Measurements from ENCODE around the gene CRHR1.

The CRHR1 gene

DNA sequence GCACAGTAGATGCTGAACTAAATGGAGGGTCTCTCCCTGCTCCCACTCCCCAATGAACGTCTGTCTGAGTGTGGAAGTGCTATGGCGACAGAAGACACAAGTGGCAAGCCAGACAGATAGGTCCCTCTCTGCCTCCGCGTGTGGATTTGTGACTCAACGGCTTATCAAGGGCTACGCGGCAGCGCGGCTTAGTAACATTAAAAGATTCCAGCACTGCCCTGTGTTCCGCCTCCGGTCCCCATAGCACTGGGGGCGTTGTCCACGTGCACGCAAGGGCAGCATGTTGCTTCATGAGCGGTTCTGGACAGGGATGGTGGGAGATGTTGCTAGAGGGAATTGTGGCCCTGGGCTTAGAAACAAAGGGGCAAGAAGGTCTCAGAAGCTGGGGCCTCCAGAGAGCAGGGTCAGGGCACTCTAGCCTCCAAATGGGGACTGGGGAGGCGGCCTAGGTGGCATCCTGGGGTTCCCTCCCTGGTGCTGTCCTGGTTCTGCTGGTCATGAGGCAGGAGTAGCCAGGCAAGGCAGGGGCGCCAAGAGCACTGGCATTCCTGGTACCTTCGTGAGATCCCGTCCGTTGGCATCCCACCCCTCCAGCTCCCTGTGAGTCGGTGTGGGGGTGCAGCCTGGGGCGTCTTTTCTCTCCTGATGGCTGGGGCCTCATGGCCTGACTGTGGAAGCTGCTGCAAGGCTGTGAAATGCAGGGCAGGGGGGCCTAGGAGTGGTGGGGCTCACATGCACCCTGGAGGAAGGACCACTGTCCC, 9.1 kb downstream of the CRHR1 start:
- ChIA-PET CTCF (interaction anchor here (0.6 to 1.9 kb wide), 2 partner anchors 11 to 38 kb away, joined by 3 to 7 read pairs; no protein-coding TSS in a partner anchor), POLR2A (no interaction called here)
- DNase-seq, result no peak
- no peaks in the 10 kb centered on the region for H3K9me3 ChIP-seq (ENCODE audit: control extremely low read depth in 1 of 5, control insufficient read depth in 4 of 5, insufficient read depth in 2 of 5, low read depth in 1 of 5, low read length in 4 of 5)
- no peak overlapping the region for H3K27ac ChIP-seq (ENCODE audit: insufficient read depth in 1 of 2, low read depth in 1 of 2, low read length in 2 of 2, poor library complexity in 1 of 2, severe bottlenecking in 2 of 2)
- no peak overlapping the region for H3K4me3 ChIP-seq (ENCODE audit: control insufficient read depth in 1 of 7, extremely low read depth in 1 of 7, insufficient read depth in 4 of 7, low read depth in 2 of 7, low read length in 6 of 7)
- no peaks in the 10 kb centered on the region for H3K36me3 ChIP-seq (ENCODE audit: control insufficient read depth in 4 of 4, insufficient read depth in 4 of 4, low read length in 3 of 4)
- H3K4me1 ChIP-seq (ENCODE audit: control extremely low read depth in 1 of 4, control insufficient read depth in 4 of 4, insufficient read depth in 4 of 4, low read length in 3 of 4), result no peaks in the 10 kb centered on the region
- 94% methylated on average over 15 of the region's 22 CpGs for WGBS (ENCODE audit: insufficient coverage)
- H3K27me3 ChIP-seq (replicated peaks in 2 of 5; ENCODE audit: control insufficient read depth in 4 of 5, insufficient read depth in 5 of 5, low read length in 4 of 5), result peaks cover 0 to 44% (median 6%) of the 10 kb centered on the region in 5 experiments

DNA sequence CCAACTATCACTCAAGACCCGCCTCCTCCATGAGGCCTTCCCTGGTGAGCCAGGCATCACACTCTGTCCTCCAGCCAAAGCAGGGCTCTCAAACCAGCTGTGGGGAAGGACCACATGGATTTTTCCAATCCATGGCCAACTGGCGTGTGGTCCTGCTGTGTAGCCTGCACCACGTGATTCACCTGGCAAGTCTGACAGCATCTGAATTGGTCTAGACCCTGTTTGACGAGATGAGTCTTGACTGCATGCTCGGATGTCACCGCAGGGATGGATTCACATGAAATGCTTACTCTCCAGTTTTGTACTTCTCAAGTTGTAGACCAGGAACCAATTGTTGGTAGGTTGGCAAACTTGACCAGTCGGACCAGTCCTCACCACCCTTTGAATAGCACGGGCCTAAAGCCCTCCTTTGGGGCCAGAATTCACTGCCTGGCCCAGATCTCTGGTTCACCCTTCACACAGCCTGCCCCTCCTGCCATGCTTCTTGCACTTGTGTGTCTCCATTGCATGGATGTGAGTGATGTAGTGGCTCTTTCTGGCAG, 9.9 kb downstream of the CRHR1 start:
- ChIA-PET CTCF (interaction anchor here (0.6 to 1.9 kb wide), 3 partner anchors 11 to 37 kb away, joined by 3 to 7 read pairs (median 3); no protein-coding TSS in a partner anchor), POLR2A (no interaction called here)
- no peaks in the 10 kb centered on the region for H3K36me3 ChIP-seq (ENCODE audit: control insufficient read depth in 4 of 4, insufficient read depth in 4 of 4, low read length in 3 of 4)
- 91% methylated on average over 5 of the region's 8 CpGs for WGBS (ENCODE audit: insufficient coverage)
- H3K27ac ChIP-seq (ENCODE audit: insufficient read depth in 1 of 2, low read depth in 1 of 2, low read length in 2 of 2, poor library complexity in 1 of 2, severe bottlenecking in 2 of 2), result no peak overlapping the region
- peaks cover 0 to 35% (median 7%) of the 10 kb centered on the region in 5 experiments for H3K27me3 ChIP-seq (replicated peaks in 2 of 5; ENCODE audit: control insufficient read depth in 4 of 5, insufficient read depth in 5 of 5, low read length in 4 of 5)
- no peaks in the 10 kb centered on the region for H3K9me3 ChIP-seq (ENCODE audit: control extremely low read depth in 1 of 5, control insufficient read depth in 4 of 5, insufficient read depth in 2 of 5, low read depth in 1 of 5, low read length in 4 of 5)
- no peak for DNase-seq
- H3K4me3 ChIP-seq (ENCODE audit: control insufficient read depth in 1 of 7, extremely low read depth in 1 of 7, insufficient read depth in 4 of 7, low read depth in 2 of 7, low read length in 6 of 7), result no peak overlapping the region
- H3K4me1 ChIP-seq (ENCODE audit: control extremely low read depth in 1 of 4, control insufficient read depth in 4 of 4, insufficient read depth in 4 of 4, low read length in 3 of 4), result no peaks in the 10 kb centered on the region

GRCh38 chr17:45794840-45795239, 10.7 kb downstream of the CRHR1 start:
- no peaks in the 10 kb centered on the region for H3K4me1 ChIP-seq (ENCODE audit: control extremely low read depth in 1 of 4, control insufficient read depth in 4 of 4, insufficient read depth in 4 of 4, low read length in 3 of 4)
- H3K27me3 ChIP-seq (replicated peaks in 2 of 5; ENCODE audit: control insufficient read depth in 4 of 5, insufficient read depth in 5 of 5, low read length in 4 of 5), result peaks cover 0 to 30% (median 8%) of the 10 kb centered on the region in 5 experiments
- H3K27ac ChIP-seq (ENCODE audit: insufficient read depth in 1 of 2, low read depth in 1 of 2, low read length in 2 of 2, poor library complexity in 1 of 2, severe bottlenecking in 2 of 2), result no peak overlapping the region
- no peaks in the 10 kb centered on the region for H3K9me3 ChIP-seq (ENCODE audit: control extremely low read depth in 1 of 5, control insufficient read depth in 4 of 5, insufficient read depth in 2 of 5, low read depth in 1 of 5, low read length in 4 of 5)
- no peaks in the 10 kb centered on the region for H3K36me3 ChIP-seq (ENCODE audit: control insufficient read depth in 4 of 4, insufficient read depth in 4 of 4, low read length in 3 of 4)
- WGBS (ENCODE audit: insufficient coverage), result 72% methylated on average over 6 of the region's 6 CpGs
- ChIA-PET POLR2A (no interaction called here), CTCF (interaction anchor here (1.2 kb wide), 1 partner anchor 24 kb away, joined by 3 read pairs; no protein-coding TSS in a partner anchor)
- H3K4me3 ChIP-seq (ENCODE audit: control insufficient read depth in 1 of 7, extremely low read depth in 1 of 7, insufficient read depth in 4 of 7, low read depth in 2 of 7, low read length in 6 of 7), result no peak overlapping the region
- DNase-seq, result no peak

DNA sequence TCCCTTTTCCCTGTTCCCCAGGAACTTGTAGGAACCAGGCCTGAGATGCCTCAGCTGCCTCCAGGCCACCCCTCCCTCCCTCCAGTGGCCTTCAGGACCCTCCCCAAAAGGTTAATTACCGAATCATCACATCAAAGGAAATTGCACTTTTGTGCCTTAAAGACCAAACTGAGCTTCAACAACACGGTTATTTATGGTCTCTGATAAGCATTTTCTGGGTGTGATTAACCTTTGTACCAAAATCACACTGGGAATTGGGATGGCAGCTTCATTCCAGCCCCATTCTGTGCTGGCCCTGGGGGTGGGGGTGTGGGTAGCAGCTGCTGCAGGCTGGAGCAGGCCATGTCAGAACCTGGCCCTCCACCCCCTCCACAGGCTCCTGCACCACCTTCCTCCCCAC, 16.7 kb downstream of the CRHR1 start:
- peaks cover 0 to 21% (median 7%) of the 10 kb centered on the region in 5 experiments for H3K27me3 ChIP-seq (replicated peaks in 2 of 5; ENCODE audit: control insufficient read depth in 4 of 5, insufficient read depth in 5 of 5, low read length in 4 of 5)
- no peak overlapping the region for H3K27ac ChIP-seq (ENCODE audit: insufficient read depth in 1 of 2, low read depth in 1 of 2, low read length in 2 of 2, poor library complexity in 1 of 2, severe bottlenecking in 2 of 2)
- no peak for DNase-seq
- 40% methylated on average over 1 of the region's 2 CpGs for WGBS (ENCODE audit: insufficient coverage)
- CTCF ChIA-PET, result interaction anchor here (1.5 kb wide), 1 partner anchor 14 kb away, joined by 3 read pairs; no protein-coding TSS in a partner anchor
- no peaks in the 10 kb centered on the region for H3K4me1 ChIP-seq (ENCODE audit: control extremely low read depth in 1 of 4, control insufficient read depth in 4 of 4, insufficient read depth in 4 of 4, low read length in 3 of 4)
- no peak overlapping the region for H3K4me3 ChIP-seq (ENCODE audit: control insufficient read depth in 1 of 7, extremely low read depth in 1 of 7, insufficient read depth in 4 of 7, low read depth in 2 of 7, low read length in 6 of 7)
- H3K9me3 ChIP-seq (ENCODE audit: control extremely low read depth in 1 of 5, control insufficient read depth in 4 of 5, insufficient read depth in 2 of 5, low read depth in 1 of 5, low read length in 4 of 5), result no peaks in the 10 kb centered on the region
- H3K36me3 ChIP-seq (ENCODE audit: control insufficient read depth in 4 of 4, insufficient read depth in 4 of 4, low read length in 3 of 4), result no peaks in the 10 kb centered on the region
- POLR2A ChIA-PET, result no interaction called here

DNA sequence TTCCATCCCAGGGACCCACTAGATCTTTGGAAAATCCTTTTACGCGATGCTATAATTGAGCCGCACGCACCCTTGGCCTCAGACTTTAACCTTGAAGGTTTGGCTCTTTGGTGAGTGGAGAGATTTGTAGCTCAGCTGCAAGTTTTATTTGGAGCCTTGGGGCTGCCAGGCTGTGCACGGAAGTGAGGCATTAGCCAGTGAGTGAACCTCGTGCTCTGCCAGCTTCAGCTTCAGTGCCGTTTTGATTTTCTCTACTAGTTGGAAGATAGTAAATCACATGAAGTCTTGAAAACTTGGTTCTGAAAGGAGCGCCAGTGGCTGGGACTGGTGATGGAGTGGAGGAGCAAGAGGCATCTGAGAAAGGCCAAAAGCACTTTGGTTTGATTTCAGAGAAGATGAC, 17.3 kb downstream of the CRHR1 start:
- H3K36me3 ChIP-seq (ENCODE audit: control insufficient read depth in 4 of 4, insufficient read depth in 4 of 4, low read length in 3 of 4), result no peaks in the 10 kb centered on the region
- POLR2A ChIA-PET, result no interaction called here
- WGBS (ENCODE audit: insufficient coverage), result 72% methylated on average over 4 of the region's 8 CpGs
- CTCF ChIA-PET, result no interaction called here
- peaks cover 0 to 22% (median 4%) of the 10 kb centered on the region in 5 experiments for H3K27me3 ChIP-seq (replicated peaks in 2 of 5; ENCODE audit: control insufficient read depth in 4 of 5, insufficient read depth in 5 of 5, low read length in 4 of 5)
- H3K27ac ChIP-seq (ENCODE audit: insufficient read depth in 1 of 2, low read depth in 1 of 2, low read length in 2 of 2, poor library complexity in 1 of 2, severe bottlenecking in 2 of 2), result no peak overlapping the region
- H3K4me3 ChIP-seq (ENCODE audit: control insufficient read depth in 1 of 7, extremely low read depth in 1 of 7, insufficient read depth in 4 of 7, low read depth in 2 of 7, low read length in 6 of 7), result no peak overlapping the region
- H3K9me3 ChIP-seq (ENCODE audit: control extremely low read depth in 1 of 5, control insufficient read depth in 4 of 5, insufficient read depth in 2 of 5, low read depth in 1 of 5, low read length in 4 of 5), result no peaks in the 10 kb centered on the region
- no peaks in the 10 kb centered on the region for H3K4me1 ChIP-seq (ENCODE audit: control extremely low read depth in 1 of 4, control insufficient read depth in 4 of 4, insufficient read depth in 4 of 4, low read length in 3 of 4)
- no peak for DNase-seq

DNA sequence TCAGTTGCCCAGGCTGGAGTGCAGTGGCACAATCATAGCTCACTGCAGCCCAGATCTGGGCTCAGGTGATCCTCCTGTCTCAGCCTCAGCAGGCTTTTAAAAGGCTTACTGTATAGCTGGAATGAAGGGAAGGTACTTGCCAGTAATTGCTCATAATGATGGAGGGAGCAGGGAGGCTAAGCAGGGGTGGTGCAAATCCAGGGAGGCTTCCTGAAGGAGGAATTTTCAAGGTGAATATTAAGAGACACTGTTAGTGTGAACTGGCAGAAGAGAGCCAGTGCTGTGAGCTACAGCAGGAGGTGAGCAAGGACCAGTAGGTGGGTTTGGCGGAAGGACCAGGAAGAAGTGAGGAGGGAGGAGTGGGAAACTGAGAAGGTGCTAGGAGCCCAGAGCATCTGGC, 24.7 kb downstream of the CRHR1 start:
- POLR2A ChIA-PET, result no interaction called here
- peaks cover 0 to 21% (median 11%) of the 10 kb centered on the region in 5 experiments for H3K27me3 ChIP-seq (replicated peaks in 2 of 5; ENCODE audit: control insufficient read depth in 4 of 5, insufficient read depth in 5 of 5, low read length in 4 of 5)
- no peak overlapping the region for H3K4me3 ChIP-seq (ENCODE audit: control insufficient read depth in 1 of 7, extremely low read depth in 1 of 7, insufficient read depth in 4 of 7, low read depth in 2 of 7, low read length in 6 of 7)
- H3K27ac ChIP-seq (ENCODE audit: insufficient read depth in 1 of 2, low read depth in 1 of 2, low read length in 2 of 2, poor library complexity in 1 of 2, severe bottlenecking in 2 of 2), result no peak overlapping the region
- H3K4me1 ChIP-seq (ENCODE audit: control extremely low read depth in 1 of 4, control insufficient read depth in 4 of 4, insufficient read depth in 4 of 4, low read length in 3 of 4), result peaks cover 0 to 3% (median 0%) of the 10 kb centered on the region in 4 experiments
- H3K9me3 ChIP-seq (ENCODE audit: control extremely low read depth in 1 of 5, control insufficient read depth in 4 of 5, insufficient read depth in 2 of 5, low read depth in 1 of 5, low read length in 4 of 5), result no peaks in the 10 kb centered on the region
- DNase-seq, result no peak
- CTCF ChIA-PET, result interaction anchor here (1.0 to 1.5 kb wide), 2 partner anchors 22 to 43 kb away, joined by 3 to 5 read pairs; no protein-coding TSS in a partner anchor
- 100% methylated on average over 1 of the region's 1 CpG for WGBS (ENCODE audit: insufficient coverage)
- H3K36me3 ChIP-seq (ENCODE audit: control insufficient read depth in 4 of 4, insufficient read depth in 4 of 4, low read length in 3 of 4), result no peaks in the 10 kb centered on the region

GRCh38 chr17:45809499-45809898, 25.4 kb downstream of the CRHR1 start:
- ChIA-PET CTCF (interaction anchor here (1.5 kb wide), 1 partner anchor 22 kb away, joined by 5 read pairs; no protein-coding TSS in a partner anchor), POLR2A (no interaction called here)
- WGBS (ENCODE audit: insufficient coverage), result 87% methylated on average over 14 of the region's 15 CpGs
- H3K4me3 ChIP-seq (ENCODE audit: control insufficient read depth in 1 of 7, extremely low read depth in 1 of 7, insufficient read depth in 4 of 7, low read depth in 2 of 7, low read length in 6 of 7), result no peak overlapping the region
- no peak overlapping the region for H3K27ac ChIP-seq (ENCODE audit: insufficient read depth in 1 of 2, low read depth in 1 of 2, low read length in 2 of 2, poor library complexity in 1 of 2, severe bottlenecking in 2 of 2)
- DNase-seq, result no peak
- H3K9me3 ChIP-seq (ENCODE audit: control extremely low read depth in 1 of 5, control insufficient read depth in 4 of 5, insufficient read depth in 2 of 5, low read depth in 1 of 5, low read length in 4 of 5), result no peaks in the 10 kb centered on the region
- peaks cover 0 to 3% (median 0%) of the 10 kb centered on the region in 4 experiments for H3K4me1 ChIP-seq (ENCODE audit: control extremely low read depth in 1 of 4, control insufficient read depth in 4 of 4, insufficient read depth in 4 of 4, low read length in 3 of 4)
- H3K36me3 ChIP-seq (ENCODE audit: control insufficient read depth in 4 of 4, insufficient read depth in 4 of 4, low read length in 3 of 4), result no peaks in the 10 kb centered on the region
- peaks cover 0 to 21% (median 11%) of the 10 kb centered on the region in 5 experiments for H3K27me3 ChIP-seq (replicated peaks in 2 of 5; ENCODE audit: control insufficient read depth in 4 of 5, insufficient read depth in 5 of 5, low read length in 4 of 5)

Measured in common myeloid progenitor, CD34-positive (primary cell).